GM21576 (cell line): Measurements from ENCODE around the gene KIRREL3.

Experiments used
- ATAC-seq: cut with Tn5 transposase; IDR thresholded peaks from one replicate; pipeline ENCODE4 v1.9.1; 2021; ENCODE audit warnings: mild to moderate bottlenecking, moderate library complexity; ENCODE audit not compliant: unreplicated experiment

KIRREL3 gene

DNA sequence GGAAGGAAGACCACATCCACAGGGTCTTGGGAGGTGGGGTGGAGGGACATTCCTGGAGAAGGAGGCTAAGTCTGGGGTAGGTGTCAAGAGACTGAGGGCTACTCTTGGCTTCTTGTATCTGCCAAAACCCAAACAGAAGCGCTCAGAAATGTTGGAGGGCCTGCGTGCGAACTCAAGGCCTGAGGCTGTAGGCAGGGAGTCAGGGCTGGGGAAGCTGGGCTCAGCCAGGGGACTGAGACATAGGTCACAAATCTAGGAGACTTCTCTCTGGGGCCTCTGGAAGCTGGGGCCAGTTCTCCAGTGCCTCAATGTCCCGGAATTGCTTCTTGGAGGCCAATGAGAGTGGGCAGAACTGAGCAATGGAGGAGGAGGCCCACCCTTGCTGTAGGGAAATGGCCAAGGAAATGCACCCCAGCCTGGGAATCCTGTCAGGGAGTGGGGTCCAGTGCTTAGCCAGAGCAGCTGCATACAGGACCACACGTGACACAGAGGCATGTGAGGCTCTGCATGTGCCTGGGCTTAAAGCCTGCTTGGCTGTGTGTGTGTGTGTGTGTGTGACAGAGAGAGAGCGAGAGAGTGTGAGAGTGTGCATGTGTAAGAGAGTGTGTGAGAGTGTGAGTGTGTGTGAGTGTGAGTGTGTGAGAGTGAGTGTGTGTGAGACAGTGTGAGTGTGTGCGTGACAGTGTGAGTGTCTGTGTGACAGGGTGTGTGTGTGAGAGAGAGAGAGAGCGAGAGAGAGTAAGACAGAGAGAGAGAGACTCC lies 503.8 kb downstream of the KIRREL3 start:
- ATAC-seq, result no peak

DNA sequence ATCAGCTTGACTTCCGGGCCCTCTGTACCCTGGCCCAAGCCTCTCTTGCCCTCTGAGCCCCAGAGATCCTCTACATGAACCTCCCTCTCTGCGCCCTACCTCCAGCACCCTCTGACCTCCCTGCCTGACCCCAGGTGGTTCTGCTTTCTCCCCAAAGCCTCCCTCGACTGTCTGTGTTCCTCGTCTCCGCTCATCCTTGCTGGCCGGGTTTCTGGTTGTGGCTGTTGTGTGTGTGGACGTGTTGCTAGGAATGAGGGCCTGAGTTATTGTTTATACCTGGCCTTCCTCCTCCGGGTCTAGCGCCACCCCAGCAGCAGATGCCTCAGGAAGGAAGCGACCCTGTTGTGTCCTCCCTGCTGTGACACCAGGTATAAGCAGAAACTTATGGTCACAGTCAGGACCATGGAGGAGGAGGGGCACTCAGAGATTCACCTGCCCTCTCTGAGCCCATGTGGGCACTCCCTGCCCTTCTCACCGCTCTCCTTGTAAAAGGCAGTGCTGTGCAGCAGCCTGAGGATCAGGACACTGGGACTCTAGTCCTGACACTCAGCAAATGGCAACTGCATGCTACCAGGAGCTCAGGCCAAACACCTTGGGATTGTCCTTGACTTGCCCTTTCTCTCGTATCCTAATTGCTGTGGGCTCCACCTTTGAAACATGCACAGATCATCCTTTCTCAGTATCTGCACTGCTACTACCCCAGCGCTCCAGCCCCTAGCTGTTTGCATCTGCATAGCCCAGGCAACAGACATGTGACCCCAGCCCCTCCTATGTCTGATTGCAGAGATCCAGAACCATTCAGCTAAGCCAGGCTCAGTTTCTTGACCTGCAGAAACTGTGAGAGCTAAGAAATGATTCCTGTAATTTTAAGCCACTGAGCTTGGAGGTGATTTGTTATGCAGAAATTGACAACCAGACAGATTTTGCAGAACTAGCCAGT lies 505.0 kb downstream of the KIRREL3 start:
- no peak for ATAC-seq

DNA sequence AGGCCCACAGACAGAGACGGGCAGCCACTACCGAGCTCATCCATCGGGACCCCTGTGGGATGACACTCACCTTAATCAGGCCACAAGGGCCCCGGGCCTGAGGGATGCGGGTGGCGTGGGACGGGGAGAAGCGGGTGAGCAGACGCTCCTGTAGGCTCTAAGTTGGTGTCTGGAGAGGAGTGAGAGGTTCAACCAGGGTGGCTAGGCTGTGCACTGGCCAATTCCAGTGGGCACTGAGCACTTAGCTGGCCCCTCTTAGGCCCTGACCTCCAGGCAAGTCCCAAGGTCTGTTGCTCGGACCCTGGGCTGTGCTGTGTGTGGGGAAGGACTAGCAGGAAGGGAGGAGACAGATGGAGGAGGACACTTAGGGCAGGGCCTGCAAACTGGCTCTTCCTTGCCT lies 505.7 kb downstream of the KIRREL3 start:
- ATAC-seq, result no peak

DNA sequence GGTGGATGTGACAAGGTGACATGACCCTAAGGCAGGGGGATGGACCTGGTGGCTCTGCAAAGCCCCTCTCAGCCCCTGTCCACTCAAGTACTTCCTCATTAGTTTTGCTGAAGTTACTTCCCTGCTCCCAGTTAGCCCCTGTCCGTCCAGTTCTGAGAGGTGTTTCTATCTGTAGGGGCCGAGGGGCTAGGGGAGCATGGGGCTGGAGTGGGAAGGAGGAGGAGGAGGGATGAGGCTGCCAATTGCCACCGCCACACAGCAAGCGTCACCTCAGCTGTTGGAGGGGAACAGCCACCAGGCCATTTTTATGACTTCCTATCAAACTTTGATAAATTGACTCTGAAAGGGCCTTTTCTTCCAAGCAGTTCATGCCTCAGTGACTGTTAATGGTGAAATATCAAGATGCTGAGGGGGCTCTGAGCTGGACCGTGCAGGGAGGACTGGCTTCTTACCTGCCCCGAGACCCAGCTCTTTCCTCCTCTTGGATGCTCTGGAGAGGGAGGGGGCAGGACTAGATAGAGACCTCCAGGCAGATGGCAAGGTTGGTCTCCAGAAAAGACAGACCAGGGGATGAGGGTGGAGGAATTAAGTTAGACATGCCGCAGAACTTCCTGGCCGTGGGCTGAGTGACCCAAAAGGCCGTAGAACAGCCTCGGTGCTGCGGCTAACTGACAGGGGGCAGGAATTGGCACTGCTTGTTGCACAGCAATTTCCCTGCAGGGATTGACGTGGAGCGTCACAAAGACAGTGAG lies 508.1 kb downstream of the KIRREL3 start:
- ATAC-seq, result no peak

DNA sequence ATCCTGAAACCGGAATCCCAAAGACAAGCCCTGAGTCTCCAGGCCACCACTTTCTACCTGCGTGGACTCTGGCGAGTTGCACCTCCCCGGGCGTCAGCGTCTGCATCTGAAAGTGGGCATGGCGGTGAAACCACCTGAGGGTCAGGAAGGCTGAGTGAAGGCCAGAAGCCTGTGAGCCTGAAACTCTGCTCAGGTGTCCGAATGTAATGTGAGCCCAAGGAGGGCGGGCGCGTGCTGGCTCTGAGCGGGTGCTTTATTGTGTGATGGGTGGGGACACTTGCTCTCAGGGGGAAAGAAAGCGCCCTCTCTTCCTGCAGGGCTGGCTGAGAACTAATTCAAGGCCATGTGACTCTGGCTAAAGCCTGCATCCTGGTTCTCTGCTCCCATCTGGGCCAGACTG lies 509.5 kb downstream of the KIRREL3 start:
- no peak for ATAC-seq

DNA sequence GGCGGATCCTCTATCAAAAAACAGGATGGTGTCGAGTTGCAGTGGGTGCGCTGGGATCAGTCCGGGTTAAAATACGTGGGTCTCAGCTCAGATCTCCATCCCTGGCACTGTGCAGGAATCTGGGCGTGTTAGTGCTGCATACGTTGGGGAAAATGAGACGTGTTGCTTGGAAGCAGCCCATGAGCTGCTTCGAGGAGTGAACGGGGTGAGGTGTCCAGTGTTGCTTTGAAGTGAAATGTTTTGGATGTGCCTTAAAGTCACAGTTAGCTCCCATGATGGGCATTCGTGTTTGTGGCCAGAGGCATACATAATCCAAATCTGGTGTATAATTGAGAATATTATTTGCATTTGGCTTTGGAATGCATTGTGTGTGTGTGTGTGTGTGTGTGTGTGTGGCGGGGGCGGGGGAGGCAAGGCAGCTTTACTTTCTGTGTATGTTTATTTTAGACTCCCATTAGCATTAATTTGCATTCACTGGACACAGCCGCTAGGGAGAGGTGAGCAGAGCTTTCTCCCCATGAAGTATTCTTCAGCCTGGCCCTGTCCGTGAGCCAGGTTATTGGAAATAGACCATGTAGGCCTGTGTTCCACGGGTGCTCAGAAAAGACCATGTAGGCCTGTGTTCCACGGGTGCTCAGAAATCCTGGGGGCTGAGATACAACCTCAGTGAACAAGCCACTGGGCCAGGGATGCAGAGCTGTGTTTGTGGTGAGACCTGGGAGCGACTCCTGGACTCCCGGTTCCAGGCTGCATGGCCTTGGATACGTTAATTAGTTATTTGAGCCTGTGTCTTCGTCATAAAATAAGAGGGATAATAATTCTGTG lies 510.5 kb downstream of the KIRREL3 start:
- ATAC-seq, result no peak

DNA sequence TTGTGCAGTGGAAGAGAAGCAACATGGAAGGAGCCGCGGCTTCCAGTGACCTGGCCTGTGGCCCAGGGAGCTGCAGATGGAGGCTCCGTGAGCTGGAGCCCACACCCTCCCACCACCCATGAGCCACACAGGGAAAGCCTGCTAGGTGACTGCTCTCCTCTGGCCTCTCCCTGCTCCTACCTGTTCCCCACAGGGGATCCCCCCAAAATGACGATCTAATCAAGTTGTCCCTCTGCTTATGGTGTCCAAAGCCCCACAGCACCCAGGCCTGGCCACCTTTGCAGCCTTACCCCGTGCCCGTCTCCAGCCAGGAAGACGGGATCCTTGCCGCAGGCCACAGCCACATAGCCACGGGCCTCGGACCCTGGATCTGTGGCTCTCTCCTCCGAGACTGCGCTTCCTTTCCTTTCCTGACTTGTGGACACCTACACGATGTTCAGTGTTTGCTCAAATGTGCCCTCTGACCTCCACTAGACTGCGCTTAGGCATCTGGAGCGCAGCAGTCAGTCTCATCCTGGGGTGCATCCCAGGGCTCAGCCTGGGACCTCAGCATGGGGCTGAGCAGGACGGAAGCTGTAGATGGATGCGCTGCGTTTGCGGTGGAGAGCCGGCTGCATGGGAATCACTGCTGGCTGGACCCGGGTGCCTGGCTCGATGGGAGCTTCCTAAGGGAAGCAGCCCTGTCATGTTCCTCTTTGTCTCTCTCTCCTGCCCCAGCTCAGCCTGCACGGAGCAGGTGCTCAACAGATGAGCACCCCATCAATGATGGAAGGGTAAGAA lies 511.8 kb downstream of the KIRREL3 start:
- ATAC-seq, result no peak

DNA sequence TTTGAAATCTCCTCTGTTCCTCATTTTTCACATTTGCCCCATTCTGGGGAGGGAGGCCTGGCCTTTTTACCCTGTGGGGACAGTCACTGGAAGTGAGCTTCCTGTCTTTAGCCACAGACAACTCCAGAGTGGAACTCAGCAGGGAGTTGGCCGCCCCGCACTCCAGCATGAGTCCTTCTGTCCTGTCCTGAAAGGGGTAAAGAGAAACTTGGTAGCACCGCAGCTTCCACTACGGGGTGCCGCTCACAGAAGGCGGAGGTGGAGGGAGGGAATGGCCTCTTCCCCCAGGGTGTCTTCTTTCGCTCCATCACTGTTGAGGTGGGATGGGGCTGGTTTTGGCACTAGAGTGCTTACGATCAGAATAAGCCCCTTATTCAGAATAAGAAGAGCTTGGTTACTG lies 512.9 kb downstream of the KIRREL3 start:
- no peak for ATAC-seq

DNA sequence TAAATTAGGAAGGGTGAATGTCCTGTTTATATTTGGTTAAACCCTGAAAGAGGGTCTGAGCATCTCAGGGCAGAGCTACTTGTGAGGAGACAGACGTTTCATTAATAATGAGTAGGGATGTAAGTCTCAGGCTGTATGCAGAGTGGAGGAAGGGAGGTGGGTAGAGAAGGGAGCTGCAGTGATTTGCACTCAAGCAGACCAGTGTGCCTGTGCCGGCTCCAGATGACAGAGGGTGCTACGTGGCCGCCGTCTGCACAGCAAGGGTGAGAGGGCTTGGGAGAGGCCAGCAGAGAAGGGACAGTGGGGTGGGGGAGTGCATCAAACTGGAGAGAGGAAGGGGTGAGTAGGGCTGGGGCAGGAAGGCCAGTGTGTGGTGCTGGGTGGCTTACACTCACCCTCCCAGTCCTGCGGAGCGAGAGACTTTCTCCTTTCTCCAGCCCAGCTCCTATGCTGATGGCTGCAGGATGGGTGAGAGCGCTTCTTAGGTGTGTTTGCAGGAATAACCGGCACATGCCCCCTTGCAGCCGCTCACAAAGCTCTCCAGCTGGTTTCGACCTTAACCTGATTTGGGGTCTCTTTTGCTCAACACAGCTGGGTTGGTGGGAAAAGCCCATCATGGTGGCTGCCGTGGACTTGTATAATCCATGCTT lies 514.5 kb downstream of the KIRREL3 start:
- no peak for ATAC-seq

DNA sequence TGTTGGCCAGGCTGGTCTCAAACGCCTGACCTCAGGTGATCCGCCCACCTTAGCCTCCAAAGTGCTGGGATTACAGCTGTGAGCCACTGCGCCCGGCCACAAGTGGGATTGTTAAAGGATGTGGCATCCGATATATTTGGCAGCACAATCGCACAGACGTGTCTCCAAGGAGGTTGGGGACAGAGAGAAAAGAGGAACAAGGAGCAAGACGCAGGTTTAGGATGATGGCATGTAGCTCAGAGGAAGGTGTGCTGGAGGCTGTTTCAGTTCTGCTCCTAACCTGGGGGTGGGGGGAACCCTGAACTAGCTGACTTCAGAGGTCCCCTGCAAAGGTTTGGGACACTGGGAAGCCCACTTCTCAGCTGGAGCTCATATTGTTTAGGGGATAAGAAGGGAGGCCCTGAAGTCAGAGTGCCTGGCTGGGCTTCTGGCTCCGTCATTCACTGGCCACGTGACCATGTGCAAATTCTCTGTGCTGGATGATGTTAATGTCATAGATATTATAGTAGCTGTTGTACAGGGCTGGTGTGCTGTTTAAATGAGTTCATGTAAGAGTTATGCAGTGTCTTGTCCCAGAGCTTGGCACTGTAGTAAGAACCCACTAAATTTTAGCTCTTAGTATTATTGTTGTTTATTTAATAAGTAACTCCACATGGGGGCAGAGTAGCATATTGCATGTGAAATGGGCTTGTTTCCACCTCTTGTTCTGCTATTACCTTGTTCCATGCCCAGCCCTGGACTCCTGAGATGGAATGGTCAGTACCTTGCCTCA lies 515.4 kb downstream of the KIRREL3 start:
- ATAC-seq, result peak; percentile 52

DNA sequence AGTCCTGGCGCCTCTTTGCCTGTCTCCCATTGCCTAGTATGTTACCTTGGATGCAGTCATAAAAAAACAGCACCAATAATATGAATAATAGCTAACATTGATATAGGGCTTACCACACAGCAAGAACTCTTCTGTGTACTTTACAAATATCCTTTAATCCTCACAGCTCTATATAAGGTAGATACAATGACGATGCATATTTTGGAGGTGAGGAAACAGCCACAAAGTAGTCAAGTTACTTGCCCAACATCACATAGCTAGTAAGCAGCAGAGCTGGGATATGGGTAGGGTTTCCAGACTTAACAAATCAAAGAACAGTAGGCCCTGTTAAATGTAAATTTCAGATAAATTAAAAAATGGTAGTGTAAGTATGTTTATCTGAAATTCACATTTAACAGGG lies 516.3 kb downstream of the KIRREL3 start:
- no peak for ATAC-seq

DNA sequence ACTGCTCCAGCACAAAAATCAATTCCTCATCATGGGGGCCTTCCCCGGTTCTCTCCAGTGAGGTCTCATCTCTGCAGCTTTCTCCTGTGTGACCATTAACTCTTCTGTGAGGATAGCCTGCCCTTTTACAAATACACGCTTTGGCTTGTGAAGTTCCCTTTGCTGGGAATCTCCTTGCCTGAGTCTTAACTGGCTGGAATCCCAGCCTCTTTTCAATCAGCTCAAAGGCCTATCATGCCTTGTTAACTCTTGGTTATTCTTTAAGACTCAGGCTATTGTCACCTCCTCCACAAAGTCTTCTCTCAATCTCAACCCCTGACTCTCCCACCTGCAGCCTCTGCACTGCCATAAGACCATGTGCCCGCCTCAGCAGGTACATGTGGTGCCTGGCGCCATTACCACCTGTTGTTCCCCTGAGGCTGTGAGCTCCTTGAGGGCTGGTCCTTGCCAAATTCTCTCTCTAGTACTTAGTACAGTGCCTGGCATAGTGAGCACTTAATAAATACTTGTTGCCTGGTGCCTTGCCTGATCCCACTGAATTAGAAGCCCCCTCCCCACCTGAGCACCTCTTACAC lies 516.9 kb downstream of the KIRREL3 start:
- no peak for ATAC-seq

DNA sequence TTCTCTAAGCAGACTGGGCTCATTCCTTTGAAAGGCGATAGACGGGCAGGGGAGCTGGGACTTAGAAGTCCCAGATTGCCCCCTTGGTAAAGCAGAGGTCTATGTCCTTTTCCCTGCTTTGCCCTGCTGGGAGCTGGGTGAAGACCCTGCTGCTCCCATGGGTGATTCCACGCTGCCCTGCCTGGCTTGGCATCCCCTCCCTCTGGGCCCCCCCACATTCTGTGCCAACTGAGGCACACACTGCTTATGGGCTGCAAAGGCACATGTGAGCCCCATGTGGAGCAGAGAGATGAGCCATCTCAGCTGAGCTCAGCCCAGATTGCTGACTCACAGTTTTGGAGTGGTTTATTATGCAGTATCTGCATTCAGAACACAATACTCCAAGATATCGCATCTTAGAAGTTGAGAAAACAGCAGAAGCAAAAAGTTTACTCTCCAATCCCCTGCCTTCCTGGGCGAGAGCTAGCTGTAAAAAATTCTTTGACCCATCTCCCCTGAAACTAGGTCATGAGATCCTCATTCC lies 517.9 kb downstream of the KIRREL3 start:
- ATAC-seq, result no peak

DNA sequence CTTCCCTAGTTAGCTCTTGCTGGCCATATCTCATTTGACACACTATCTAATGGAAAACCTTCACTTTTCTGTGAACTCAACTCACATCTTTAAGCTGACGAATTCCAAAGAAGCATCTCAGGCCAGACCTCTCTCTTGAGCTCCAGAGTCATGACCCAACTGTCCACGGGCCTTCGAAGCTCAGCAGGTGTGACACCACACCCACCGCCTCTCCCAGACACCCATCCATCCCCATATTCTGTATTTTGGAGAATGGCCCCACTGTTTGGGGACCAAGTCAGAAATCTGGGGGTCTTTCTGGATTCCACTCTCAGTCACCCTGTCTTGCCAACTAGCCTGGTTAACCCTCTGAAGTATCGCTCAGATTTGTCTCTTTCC lies 519.3 kb downstream of the KIRREL3 start:
- ATAC-seq, result no peak

DNA sequence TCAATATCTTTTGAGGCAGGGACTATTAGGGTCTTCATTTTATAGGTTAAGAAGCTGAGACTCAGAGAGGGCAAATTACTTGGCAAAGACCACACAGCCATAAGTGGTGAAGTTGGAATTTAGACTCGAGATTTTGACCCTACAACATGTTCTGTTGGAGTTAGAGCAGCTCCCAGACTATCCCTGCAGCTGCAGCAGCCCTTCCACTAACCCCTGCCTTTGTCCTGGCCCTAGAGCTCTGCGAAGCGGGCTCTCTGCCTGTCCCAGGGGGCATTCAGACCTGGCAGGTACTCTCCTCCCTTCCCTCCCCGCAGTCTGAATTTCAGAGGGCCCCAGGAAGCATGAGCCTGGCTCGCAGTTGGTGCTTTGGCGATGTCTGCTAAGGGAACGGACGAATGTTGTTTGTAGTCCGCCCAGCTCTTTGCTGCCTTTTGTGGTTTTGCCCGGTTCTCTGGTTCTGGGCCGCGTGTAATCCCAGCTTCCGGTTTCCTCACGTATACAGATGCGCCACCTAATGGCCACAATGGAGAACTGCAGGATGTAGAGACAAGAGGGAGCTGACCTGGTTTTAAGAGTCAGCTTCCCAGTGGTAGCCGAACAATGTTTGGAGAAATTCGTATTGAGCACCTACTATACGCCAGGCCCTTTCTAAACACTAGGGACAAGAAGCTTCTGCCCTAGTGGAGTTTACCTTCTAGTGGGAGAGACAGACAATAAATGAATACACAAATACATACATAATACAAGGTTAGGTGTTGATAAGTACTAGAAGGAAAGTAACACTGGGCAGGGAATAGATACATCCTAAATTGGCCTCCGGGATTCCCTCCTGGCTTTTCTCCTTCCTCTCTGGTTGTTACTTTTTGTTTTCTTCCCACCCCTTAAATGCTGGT lies 519.9 kb downstream of the KIRREL3 start:
- peak; percentile 58 for ATAC-seq

DNA sequence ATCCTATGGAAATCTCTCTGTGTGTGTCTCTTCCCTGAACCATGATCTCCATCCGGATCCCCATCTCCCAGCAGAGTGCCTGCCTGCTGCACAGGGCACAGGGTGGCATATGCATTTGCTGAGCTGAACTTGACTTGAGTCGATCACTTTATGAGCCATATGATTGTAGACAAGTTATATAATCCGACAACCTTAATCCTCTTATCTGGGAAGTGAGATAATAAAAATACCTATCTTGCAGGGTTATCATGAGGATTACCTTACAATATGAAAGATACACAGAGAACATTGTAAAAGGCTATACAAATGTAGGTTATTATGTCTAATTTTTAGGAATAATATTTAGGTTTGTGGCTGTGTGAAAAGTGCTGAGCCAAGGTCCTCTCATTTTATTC lies 520.6 kb downstream of the KIRREL3 start:
- ATAC-seq, result no peak
